GM12801 (cell line): ENCODE results near the gene COX6A1.

ENCODE experiments used
- CTCF ChIP-seq: IDR thresholded peaks from one replicate; pipeline ENCODE4 v1.5.1; 2011; ENCODE audit warnings: control low read depth; ENCODE audit not compliant: insufficient read length; ENCODE audit errors: extremely low read depth

COX6A1 gene

DNA sequence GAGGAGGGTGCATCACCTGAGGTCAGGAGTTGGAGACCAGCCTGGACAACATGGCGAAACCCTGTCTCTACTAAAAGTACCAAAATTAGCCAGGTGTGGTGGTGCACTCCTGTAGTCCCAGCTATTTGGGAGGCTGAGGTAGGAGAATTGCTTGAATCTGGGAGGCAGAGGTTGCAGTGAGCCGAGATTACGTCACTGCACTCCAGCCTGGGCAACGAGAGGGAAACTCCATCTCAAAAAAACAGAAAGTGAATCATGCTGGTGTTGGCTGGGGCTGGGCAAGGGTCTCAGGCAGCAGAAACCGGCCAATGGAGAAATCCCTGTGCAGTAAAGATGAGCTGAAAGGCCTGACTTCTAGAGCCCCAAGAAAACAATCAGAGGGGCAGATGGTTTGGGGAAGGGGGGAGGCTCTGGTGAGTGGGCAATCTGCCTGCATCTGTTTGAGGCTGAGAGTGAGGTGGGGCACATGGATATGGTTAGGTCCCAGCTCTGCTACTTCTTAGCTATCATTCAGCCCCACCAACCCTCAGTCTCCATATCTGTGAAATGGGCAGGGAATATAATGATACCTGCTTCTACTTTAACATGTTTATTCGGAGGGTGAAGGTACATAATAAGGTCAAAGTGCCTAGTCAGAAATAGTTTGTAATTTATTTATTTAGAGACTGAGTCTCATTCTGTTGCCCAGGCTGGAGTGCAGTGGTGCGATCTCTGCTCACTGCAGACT lies 21.3 kb upstream of the COX6A1 start:
- TF ChIP-seq CTCF = no peak

DNA sequence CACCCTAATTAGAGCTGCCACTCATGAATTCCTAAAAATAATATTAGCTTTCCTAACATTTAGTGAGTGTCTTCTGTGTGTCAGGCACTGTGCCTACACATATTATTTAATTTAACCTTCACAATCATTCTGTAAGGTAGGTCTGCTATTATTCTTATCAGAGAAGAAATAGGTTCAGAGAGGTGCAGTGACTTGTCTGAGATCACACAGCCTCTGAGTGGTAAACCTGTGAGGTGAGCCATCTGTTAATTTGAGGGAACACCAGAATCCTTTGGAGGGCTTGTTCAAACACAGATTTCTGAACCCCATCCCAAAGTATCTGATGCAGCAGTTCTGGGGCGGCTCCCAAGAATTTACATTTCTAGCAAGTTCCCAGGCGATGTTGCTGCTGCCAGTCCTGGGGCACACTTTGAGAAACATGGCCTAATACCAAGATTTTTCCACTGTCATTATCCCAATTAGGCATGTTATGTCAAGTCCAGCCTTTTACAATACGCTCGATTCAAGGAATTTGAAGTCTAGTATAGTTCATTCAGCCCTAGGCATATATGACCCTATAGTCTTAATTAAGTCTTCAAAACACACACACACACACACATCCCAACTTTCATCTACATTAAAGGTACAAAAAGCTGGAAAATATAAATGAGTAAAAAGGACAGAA lies 19.9 kb upstream of the COX6A1 start:
- no peak for TF ChIP-seq CTCF

- no peak for TF ChIP-seq CTCF
Observed at GRCh38 chr12:120421701-120422100, 16.2 kb upstream of the COX6A1 start.

GRCh38 chr12:120422892-120423456 lies 14.9 kb upstream of the COX6A1 start:
- TF ChIP-seq CTCF = no peak

- TF ChIP-seq CTCF = no peak
Observed at GRCh38 chr12:120425797-120426196, 12.1 kb upstream of the COX6A1 start.

- TF ChIP-seq CTCF = no peak
Observed at GRCh38 chr12:120428597-120429229, 9.2 kb upstream of the COX6A1 start.

GRCh38 chr12:120429368-120429767 lies 8.5 kb upstream of the COX6A1 start:
- no peak for TF ChIP-seq CTCF
